ENCODE measurements around the gene ASCC3.

DNA sequence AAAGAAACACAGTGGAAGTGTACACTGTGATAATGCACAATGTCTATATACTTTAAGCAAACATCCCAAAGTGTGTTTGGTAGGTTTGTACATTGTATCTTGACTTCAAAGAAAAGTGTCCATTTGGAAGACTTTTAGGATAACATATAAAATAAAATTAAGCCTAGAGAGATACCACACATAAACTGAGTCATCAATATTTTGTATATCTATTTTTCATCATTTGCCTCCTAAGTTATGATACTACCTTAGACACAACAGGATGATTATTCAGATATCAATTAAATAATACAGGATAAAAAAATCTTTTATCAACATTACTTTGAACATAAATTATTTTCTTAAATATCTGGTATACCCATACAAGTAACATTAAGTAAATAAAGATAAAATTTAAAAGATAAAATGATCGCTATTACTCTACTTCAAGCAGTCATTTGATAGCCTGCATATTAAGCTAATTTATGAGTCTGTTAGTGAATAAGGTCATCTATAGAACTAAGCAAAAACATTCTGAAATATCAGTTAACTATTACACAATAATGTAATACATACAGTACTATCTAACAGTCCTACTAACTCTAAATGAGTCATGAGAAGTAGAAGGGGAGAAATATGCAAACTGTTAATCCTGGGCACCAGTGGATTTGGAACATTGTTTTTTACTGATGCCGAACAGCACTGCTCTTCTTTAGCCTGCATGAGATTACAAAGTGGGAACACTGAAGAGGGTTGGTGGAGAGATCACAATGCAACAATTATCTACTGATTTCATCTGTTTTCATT is 258.0 kb downstream of the ASCC3 start:
- TF ChIP-seq POLR2A (IDR thresholded peaks at IDR 0.05; ENCODE audit: low read length) (no peak), GATA1 (IDR thresholded peaks at IDR 0.05; ENCODE audit: low read depth, low read length) (no peak)

Data from erythroblast (primary cell).